ENCODE results near the gene DTX1.
"Not testable (repeated sequence)": the region's sequence is repeated elsewhere in the genome, so short reads cannot be mapped to it uniquely, and the experiment has no call there.

DTX1 gene

GRCh38 chr12:113140706-113141105 is 84.2 kb downstream of the DTX1 start:
- DNase-seq: no peak

GRCh38 chr12:113141716-113142115 is 85.2 kb downstream of the DTX1 start:
- not testable (repeated sequence) for DNase-seq

GRCh38 chr12:113142173-113142885 is 85.8 kb downstream of the DTX1 start:
- no peak for DNase-seq

GRCh38 chr12:113142886-113143332 is 86.4 kb downstream of the DTX1 start:
- no peak for DNase-seq

GRCh38 chr12:113143959-113144358 is 87.4 kb downstream of the DTX1 start:
- DNase-seq: no peak

- DNase-seq: no peak
Observed at GRCh38 chr12:113144806-113145205, 88.3 kb downstream of the DTX1 start.

GRCh38 chr12:113145720-113146551 is 89.4 kb downstream of the DTX1 start:
- DNase-seq: no peak

GRCh38 chr12:113146999-113147398 is 90.5 kb downstream of the DTX1 start:
- DNase-seq: no peak

Data from NCI-H345 (cell line).